T-helper 2 cell treated with Interferon-gamma antibody and Interleukin-4, amounts not matched to agents 100 ng/mL and 5 ng/mL, for 36 hours (primary cell): ENCODE measurements around the gene SUN1. TPM values are rescaled to one million over a fixed set of nuclear protein-coding genes. Genes with fewer than 3 reads are reported as not detected.

ENCODE experiments used
- intact Hi-C: fragments of 100-400 bp; cut with micrococcal nuclease; formaldehyde crosslinking; loops from one replicate; pipeline ENCODE4 v1.15.1; 2023
- total RNA-seq: library from RNA; stranded (reverse); gene quantifications from 2 replicates; pipeline ENCODE4 v1.2.3, GENCODE V29; 2022

SUN1 gene
- total RNA-seq, 1 donor from 2014 or later = 63.3 TPM

- intact Hi-C loops = no loop called here
These were observed 55.2 kb downstream of the SUN1 start for GRCh38 chr7:887488-887820.

- intact Hi-C loops = no loop called here
These were observed 56.1 kb downstream of the SUN1 start for GRCh38 chr7:888081-889024.

GRCh38 chr7:889025-889390 is 56.7 kb downstream of the SUN1 start:
- intact Hi-C loops = no loop called here

GRCh38 chr7:889391-889790 is 57.1 kb downstream of the SUN1 start:
- intact Hi-C loops = no loop called here

GRCh38 chr7:890868-891267 is 58.6 kb downstream of the SUN1 start:
- intact Hi-C loops = no loop called here

GRCh38 chr7:891291-891690 is 59.0 kb downstream of the SUN1 start:
- intact Hi-C loops = no loop called here

GRCh38 chr7:891805-892204 is 59.5 kb downstream of the SUN1 start:
- intact Hi-C loops = no loop called here

GRCh38 chr7:892648-893593 is 60.6 kb downstream of the SUN1 start:
- intact Hi-C loops = no loop called here

GRCh38 chr7:893686-894085 is 61.4 kb downstream of the SUN1 start:
- intact Hi-C loops = no loop called here

GRCh38 chr7:894164-894867 is 62.0 kb downstream of the SUN1 start:
- intact Hi-C loops = no loop called here

- intact Hi-C loops = no loop called here
These were observed 62.7 kb downstream of the SUN1 start for GRCh38 chr7:894927-895450.

GRCh38 chr7:895451-896052 is 63.3 kb downstream of the SUN1 start:
- intact Hi-C loops = no loop called here

- intact Hi-C loops = no loop called here
These were observed 64.2 kb downstream of the SUN1 start for GRCh38 chr7:896346-897075.

- intact Hi-C loops = no loop called here
These were observed 64.8 kb downstream of the SUN1 start for GRCh38 chr7:897086-897485.

- intact Hi-C loops = no loop called here
These were observed 65.6 kb downstream of the SUN1 start for GRCh38 chr7:897771-898376.

GRCh38 chr7:898460-898854 is 66.2 kb downstream of the SUN1 start:
- intact Hi-C loops = no loop called here

- intact Hi-C loops = no loop called here
These were observed 66.8 kb downstream of the SUN1 start for GRCh38 chr7:898855-899681.

GRCh38 chr7:899806-900205 is 67.5 kb downstream of the SUN1 start:
- intact Hi-C loops = no loop called here
